Smooth muscle cell (in vitro differentiated cells): ENCODE data around the gene ACTA2. TPM values are rescaled to one million over a fixed set of nuclear protein-coding genes. Genes with fewer than 3 reads are reported as not detected.

Source experiments
- DNase-seq: peaks from one replicate; lab custom pipeline; 2025; ENCODE audit not compliant: unreplicated experiment; lab: John Stamatoyannopoulos, UW
- H2AFZ ChIP-seq: fragments of 200-600 bp; sonication (generic); 2 replicates; pipeline ENCODE4 v1.6.0; 2016; ENCODE audit warnings: antibody characterized with exemption, low read depth, mild to moderate bottlenecking
- H3F3A ChIP-seq: fragments of 200-600 bp; sonication (generic); 2 replicates; pipeline ENCODE4 v1.6.0; 2017; ENCODE audit warnings: antibody characterized with exemption, low read depth
- H3K27ac ChIP-seq: fragments of 200-600 bp; sonication (generic); 2 replicates; pipeline ENCODE4 v1.5.1; 2016; ENCODE audit warnings: low read depth, mild to moderate bottlenecking
- H3K27me3 ChIP-seq: fragments of 200-600 bp; sonication (generic); 2 replicates; pipeline ENCODE4 v1.6.1; 2016; ENCODE audit warnings: low read depth, mild to moderate bottlenecking
- H3K36me3 ChIP-seq: fragments of 200-600 bp; sonication (generic); 2 replicates; pipeline ENCODE4 v1.5.1; 2016; ENCODE audit warnings: low read depth
- H3K4me1 ChIP-seq: fragments of 200-600 bp; sonication (generic); 2 replicates; pipeline ENCODE4 v1.5.1; 2016; ENCODE audit warnings: low read depth
- H3K4me2 ChIP-seq: fragments of 200-600 bp; sonication (generic); 2 replicates; pipeline ENCODE4 v1.6.0; 2016; ENCODE audit warnings: mild to moderate bottlenecking
- H3K4me3 ChIP-seq: fragments of 200-600 bp; sonication (generic); 2 replicates; pipeline ENCODE4 v1.5.1; 2016; ENCODE audit warnings: mild to moderate bottlenecking
- H3K79me2 ChIP-seq: fragments of 200-600 bp; sonication (generic); 2 replicates; pipeline ENCODE4 v1.6.0; 2016; ENCODE audit warnings: low read depth, mild to moderate bottlenecking
- H3K9ac ChIP-seq: fragments of 200-600 bp; sonication (generic); 2 replicates; pipeline ENCODE4 v1.6.0; 2016; ENCODE audit warnings: low read depth
- H3K9me3 ChIP-seq: fragments of 200-600 bp; sonication (generic); replicated peaks from 2 replicates; pipeline ENCODE4 v1.5.1; 2016; ENCODE audit warnings: low read depth
- H4K20me1 ChIP-seq: fragments of 200-600 bp; sonication (generic); 2 replicates; pipeline ENCODE4 v1.6.0; 2016; ENCODE audit warnings: low read depth
- WGBS: methylation state at CpG from one replicate; pipeline ENCODE4 v1.1.7; 2016; ENCODE audit warnings: low lambda C conversion rate; 5-methylcytosine and 5-hydroxymethylcytosine counted together
- polyA plus RNA-seq: library from polyadenylated mRNA; unstranded; fragments of >200 nt; fragmentation: Nextera tagmentation; extraction: Ambion mirVana; gene quantifications from 2 replicates; pipeline ENCODE4 v1.2.1, GENCODE V29; 2016
- total RNA-seq: library from RNA; depleted of rRNA; stranded (reverse); fragments of >200 nt; gene quantifications from 2 replicates; pipeline ENCODE4 v1.2.3, GENCODE V29; 2014
- TF ChIP-seq, protein P1 (sequence below): fragments of 200-600 bp; sonication (generic); IDR thresholded peaks from 2 replicates; pipeline ENCODE4 v1.5.1; 2017; ENCODE audit warnings: borderline replicate concordance, mild to moderate bottlenecking, antibody characterized with exemption; ENCODE audit not compliant: insufficient read depth, poor library complexity, severe bottlenecking

Gene ACTA2
- total and polyA plus RNA-seq, 2 experiments from 2014 or later: 2,305 to 4,814 TPM

DNA sequence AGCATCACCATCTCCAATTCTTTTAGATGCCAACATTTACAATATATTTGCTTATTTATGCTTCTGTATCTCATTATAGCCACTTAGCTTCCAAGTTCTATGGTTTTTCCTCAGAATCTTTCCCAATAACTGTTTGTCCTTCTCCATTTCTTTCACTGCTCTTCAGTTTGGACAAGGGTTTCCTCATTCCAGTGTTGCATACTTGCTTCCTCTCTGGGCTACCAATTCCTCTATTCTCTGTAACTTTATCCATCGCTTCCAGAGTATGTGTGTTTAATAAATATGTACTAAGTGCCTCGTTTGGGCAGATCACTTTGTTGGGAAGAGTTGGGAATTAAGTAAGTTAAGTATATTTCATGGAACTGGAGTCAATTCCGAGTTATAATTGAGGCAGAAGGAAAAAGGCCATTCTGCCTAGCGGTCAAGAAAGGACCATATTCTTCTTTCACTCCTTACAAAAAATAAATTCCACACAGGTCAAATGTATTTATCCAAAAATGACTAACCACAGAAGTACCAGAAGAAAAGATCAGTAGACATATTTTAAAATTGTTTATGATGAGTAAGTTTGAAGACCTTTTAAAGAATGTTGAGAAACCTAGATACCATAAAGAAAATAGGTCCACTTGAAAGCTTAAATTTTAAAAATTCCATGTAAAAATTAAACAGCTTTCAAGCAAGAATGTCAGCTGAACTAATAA lies 61.7 kb downstream of the ACTA2 start:
- Histone ChIP-seq H3K9me3 (no peaks in the 10 kb centered on the region), H3F3A (no peaks in the 10 kb centered on the region), H3K4me3 (no peak overlapping the region), H4K20me1 (no peaks in the 10 kb centered on the region), H3K9ac (no peak overlapping the region), H3K27me3 (peaks cover 57% of the 10 kb centered on the region), H2AFZ (no peak overlapping the region), H3K36me3 (no peaks in the 10 kb centered on the region), H3K79me2 (no peaks in the 10 kb centered on the region), H3K4me1 (no peaks in the 10 kb centered on the region), H3K27ac (no peak overlapping the region), H3K4me2 (peak overlapping the region; percentile 2)
- DNase-seq: no peak
- 86% methylated on average over 4 of the region's 4 CpGs for WGBS
- TF ChIP-seq, protein P1, sequence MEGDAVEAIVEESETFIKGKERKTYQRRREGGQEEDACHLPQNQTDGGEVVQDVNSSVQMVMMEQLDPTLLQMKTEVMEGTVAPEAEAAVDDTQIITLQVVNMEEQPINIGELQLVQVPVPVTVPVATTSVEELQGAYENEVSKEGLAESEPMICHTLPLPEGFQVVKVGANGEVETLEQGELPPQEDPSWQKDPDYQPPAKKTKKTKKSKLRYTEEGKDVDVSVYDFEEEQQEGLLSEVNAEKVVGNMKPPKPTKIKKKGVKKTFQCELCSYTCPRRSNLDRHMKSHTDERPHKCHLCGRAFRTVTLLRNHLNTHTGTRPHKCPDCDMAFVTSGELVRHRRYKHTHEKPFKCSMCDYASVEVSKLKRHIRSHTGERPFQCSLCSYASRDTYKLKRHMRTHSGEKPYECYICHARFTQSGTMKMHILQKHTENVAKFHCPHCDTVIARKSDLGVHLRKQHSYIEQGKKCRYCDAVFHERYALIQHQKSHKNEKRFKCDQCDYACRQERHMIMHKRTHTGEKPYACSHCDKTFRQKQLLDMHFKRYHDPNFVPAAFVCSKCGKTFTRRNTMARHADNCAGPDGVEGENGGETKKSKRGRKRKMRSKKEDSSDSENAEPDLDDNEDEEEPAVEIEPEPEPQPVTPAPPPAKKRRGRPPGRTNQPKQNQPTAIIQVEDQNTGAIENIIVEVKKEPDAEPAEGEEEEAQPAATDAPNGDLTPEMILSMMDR: no peak

DNA sequence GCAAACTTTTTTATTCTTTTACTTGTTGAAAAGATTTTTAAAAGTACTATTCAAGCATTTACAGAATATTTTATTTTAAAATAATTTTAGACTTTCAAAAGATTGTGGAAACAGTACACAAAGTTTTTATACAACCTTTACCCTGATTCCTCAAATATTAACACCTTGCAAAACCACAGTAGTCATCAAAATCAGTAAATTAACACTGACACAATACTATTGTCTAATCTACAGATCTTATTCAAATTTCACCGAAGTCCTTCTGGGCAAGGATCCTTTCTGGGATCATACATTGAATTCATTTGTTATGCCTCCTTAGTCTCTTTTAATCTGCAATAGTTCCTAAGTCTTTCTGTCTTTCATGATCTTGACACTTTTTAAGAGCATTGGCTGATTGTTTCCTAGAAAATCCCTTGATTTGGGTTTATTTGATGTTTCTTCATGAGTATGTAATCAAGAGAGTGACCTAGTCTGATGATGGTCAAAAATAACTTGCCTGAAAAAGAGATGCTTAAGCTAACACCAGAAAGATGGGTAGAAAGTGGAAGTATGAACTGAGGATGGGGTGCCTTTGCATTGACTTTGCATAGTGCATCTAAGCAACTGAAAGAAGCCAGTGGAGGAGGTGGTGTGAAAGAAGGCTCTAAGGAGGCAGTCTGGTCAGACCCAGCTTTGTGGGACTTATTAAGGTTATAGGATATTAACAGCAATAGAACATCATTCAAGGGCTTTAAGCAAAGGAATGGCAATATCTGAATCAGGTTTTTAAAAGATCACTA lies 62.8 kb downstream of the ACTA2 start:
- H3K4me2 ChIP-seq: no peak overlapping the region
- H3K79me2 ChIP-seq: no peaks in the 10 kb centered on the region
- H3K9ac ChIP-seq: no peak overlapping the region
- DNase-seq: no peak
- no peak overlapping the region for H3K4me3 ChIP-seq
- no peaks in the 10 kb centered on the region for H3K9me3 ChIP-seq
- peaks cover 67% of the 10 kb centered on the region for H3K27me3 ChIP-seq
- no peaks in the 10 kb centered on the region for H4K20me1 ChIP-seq
- H3K36me3 ChIP-seq: no peaks in the 10 kb centered on the region
- TF ChIP-seq, protein P1: no peak
- H3F3A ChIP-seq: no peaks in the 10 kb centered on the region
- no peaks in the 10 kb centered on the region for H3K4me1 ChIP-seq
- 92% methylated on average over 1 of the region's 1 CpG for WGBS
- no peak overlapping the region for H3K27ac ChIP-seq
- no peak overlapping the region for H2AFZ ChIP-seq

DNA sequence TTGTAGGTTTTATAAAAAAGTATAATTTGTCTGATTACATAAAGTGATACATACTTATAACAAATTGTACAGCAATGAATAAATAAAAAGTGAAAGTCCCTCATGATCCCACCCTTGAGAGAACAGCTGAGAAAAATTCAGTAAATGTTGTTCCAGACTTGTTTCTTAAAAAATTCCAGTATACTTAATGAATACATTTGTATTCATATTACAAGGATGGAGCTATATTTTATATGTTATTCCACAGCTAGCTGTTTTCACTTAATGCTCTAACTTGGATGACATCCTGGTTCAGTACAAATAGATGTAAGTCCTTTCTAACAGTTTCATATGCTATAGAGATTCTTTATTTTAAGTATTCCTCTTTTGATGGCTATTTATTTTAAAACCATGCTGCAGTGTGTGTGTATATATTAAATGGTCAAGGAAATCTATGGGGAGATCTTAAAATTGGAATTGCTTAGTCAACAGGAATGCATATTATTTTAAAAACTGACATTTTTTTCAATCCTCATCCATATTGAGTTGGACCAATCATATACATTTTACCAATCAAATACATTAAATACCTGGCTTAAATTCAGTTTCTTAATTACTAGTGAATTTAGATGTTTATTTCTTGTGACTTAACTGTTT lies 63.6 kb downstream of the ACTA2 start:
- no peak for DNase-seq
- Histone ChIP-seq H4K20me1 (no peaks in the 10 kb centered on the region), H3K4me3 (no peak overlapping the region), H3K9me3 (no peaks in the 10 kb centered on the region), H3K27ac (no peak overlapping the region), H3K27me3 (peaks cover 61% of the 10 kb centered on the region), H2AFZ (no peak overlapping the region), H3K79me2 (no peaks in the 10 kb centered on the region), H3K4me1 (no peaks in the 10 kb centered on the region), H3K4me2 (no peak overlapping the region), H3K9ac (no peak overlapping the region), H3F3A (no peaks in the 10 kb centered on the region), H3K36me3 (no peaks in the 10 kb centered on the region)
- TF ChIP-seq, protein P1: no peak
